Fibroblast of pulmonary artery (primary cell): ENCODE data around the gene CRACDL.

Experiments used
- DNase-seq: peaks from one replicate; pipeline ENCODE4 v3.0.0-alpha.2; 2010; ENCODE audit warnings: low read depth
- H3K4me3 ChIP-seq: replicated peaks from 2 replicates; pipeline ENCODE4 v1.5.1; 2011; ENCODE audit warnings: low read depth, mild to moderate bottlenecking, control low read depth, low read length, moderate library complexity
- CTCF ChIP-seq: IDR thresholded peaks from 2 replicates; pipeline ENCODE4 v1.5.1; 2011; ENCODE audit warnings: mild to moderate bottlenecking, control low read depth, low read length, inconsistent platforms; ENCODE audit errors: missing control alignments

CRACDL gene

DNA sequence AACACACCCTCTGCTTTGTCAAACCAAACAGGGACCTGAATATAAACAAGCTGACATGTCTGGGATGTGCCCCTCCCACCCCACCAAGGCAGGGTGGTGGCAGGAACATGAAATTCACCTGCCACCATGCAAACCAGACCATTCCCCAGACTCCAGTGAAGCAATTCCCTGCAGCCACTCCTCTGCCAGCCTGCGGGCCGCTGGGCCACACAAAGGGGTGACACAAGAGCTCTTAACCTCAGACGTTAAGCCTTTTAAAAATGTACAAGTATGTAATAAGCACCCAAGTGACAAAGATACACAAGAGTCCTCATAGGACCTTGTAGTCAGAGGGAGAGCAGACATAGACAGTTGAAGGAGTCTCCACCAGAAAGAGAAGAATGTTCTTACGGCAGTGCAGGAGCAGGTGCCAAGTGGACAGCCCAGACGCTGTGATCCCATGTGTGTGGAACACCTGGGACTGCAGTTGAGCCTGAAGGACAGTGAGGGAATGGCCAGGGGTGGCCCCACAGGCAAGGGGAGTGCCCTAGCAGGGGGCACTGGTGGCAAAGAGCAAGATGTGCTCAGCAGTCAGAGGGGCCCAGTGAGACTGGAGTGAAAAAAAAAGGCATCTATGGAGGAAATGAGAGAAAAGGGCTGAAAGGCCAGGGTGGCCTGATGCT lies 36.9 kb downstream of the CRACDL start:
- TF ChIP-seq CTCF, result no peak
- no peak for DNase-seq
- no peak overlapping the region for H3K4me3 ChIP-seq

GRCh38 chr2:98898423-98898841 lies 37.6 kb downstream of the CRACDL start:
- no peak for DNase-seq
- no peak overlapping the region for H3K4me3 ChIP-seq
- no peak for TF ChIP-seq CTCF

DNA sequence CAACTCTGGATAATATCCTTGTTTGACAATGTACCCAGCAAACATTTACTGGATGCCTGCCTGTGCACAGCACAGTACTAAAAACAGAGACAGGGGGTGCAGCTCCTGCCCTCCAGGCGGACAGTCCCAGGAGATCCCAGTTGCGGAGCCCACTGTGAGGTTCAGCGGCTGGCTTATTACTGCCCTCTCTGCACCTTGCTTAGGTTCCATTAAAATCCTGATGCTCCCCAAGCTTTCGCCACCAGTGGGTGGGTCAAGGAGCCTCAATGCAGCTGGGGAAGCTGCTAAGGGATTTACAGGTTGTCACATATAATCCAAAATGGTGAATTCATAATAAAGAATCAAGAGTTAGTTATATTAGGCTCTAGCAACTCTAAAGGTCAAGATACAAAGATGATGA lies 38.3 kb downstream of the CRACDL start:
- no peak for DNase-seq
- H3K4me3 ChIP-seq, result no peak overlapping the region
- no peak for TF ChIP-seq CTCF

GRCh38 chr2:98896944-98897343 lies 39.1 kb downstream of the CRACDL start:
- DNase-seq, result no peak
- no peak for TF ChIP-seq CTCF
- no peak overlapping the region for H3K4me3 ChIP-seq

DNA sequence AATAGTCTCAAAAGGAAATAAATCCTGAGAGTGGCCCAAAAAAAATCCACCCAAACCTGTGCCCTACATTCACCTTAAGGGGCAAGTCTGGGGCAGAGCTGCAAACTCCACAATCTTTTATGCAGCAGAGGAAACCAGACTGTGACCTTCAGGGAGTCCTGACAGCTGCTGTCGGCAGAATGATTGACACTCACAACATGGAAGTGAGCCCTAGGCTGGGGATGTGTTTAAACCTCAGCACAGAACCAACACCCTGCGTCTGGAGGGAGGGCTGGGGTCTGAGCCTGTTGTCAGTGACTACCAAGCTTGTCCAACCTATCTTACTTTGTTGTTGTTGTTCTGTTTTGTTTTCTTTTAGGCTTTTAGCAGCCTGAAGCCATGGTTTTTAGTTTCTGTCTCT lies 39.6 kb downstream of the CRACDL start:
- no peak for TF ChIP-seq CTCF
- no peak for DNase-seq
- no peak overlapping the region for H3K4me3 ChIP-seq

DNA sequence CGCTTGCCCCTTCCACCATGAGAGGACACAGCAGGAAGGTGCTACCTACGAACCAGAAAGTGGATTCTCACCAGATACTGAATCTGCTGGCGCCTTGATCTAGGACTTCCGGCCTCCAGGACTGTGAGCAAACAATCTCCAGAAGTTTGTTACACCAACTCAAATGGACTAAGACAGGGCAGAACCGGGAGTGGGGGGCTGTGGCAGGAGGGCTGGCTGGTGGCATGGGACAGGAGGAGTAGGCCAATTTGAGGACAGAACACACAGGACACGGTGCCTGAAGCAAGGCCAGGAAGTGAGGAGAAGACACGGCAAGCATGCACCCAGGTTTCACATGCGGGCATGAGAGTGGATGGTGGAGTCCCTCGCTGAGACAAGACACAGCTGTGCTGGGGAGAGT lies 40.1 kb downstream of the CRACDL start:
- TF ChIP-seq CTCF, result no peak
- DNase-seq, result no peak
- no peak overlapping the region for H3K4me3 ChIP-seq

- TF ChIP-seq CTCF, result no peak
- DNase-seq, result no peak
- no peak overlapping the region for H3K4me3 ChIP-seq
These were observed 40.8 kb downstream of the CRACDL start for GRCh38 chr2:98895221-98895620.
